ENCODE data around the gene NUBP1.
"Not testable (repeated sequence)": the region's sequence is repeated elsewhere in the genome, so short reads cannot be mapped to it uniquely, and the experiment has no call there.

Gene NUBP1

DNA sequence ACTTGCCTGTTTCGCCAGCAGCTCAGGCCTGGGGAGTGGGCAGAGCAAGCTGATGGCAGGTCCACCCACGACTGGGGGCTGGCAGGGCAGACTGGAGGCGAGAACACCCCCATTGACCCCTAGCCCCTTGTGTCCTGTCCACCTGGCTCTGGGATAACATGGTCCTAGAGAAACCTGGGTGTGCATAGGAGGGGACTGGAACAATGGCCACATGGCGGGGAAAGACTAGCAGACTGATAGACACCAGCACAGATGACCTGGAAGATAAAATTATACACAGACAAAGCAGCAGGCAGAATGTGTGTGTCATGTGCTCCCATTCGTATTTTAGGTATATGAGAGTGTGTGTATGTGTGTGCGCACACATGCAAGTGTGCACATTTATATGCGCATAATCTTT is 23.5 kb downstream of the NUBP1 start:
- no peak for DNase-seq (ENCODE audit: low spot score)
- in situ Hi-C loops (cut with MboI; ENCODE audit: low sequenced_read_pairs, unreplicated experiment), result no loop called here
- TF ChIP-seq, protein P1, sequence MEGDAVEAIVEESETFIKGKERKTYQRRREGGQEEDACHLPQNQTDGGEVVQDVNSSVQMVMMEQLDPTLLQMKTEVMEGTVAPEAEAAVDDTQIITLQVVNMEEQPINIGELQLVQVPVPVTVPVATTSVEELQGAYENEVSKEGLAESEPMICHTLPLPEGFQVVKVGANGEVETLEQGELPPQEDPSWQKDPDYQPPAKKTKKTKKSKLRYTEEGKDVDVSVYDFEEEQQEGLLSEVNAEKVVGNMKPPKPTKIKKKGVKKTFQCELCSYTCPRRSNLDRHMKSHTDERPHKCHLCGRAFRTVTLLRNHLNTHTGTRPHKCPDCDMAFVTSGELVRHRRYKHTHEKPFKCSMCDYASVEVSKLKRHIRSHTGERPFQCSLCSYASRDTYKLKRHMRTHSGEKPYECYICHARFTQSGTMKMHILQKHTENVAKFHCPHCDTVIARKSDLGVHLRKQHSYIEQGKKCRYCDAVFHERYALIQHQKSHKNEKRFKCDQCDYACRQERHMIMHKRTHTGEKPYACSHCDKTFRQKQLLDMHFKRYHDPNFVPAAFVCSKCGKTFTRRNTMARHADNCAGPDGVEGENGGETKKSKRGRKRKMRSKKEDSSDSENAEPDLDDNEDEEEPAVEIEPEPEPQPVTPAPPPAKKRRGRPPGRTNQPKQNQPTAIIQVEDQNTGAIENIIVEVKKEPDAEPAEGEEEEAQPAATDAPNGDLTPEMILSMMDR (IDR thresholded peaks at IDR 0.05; ENCODE audit: borderline replicate concordance, control extremely low read depth, extremely low read depth, insufficient read depth, missing control alignments), result no peak

DNA sequence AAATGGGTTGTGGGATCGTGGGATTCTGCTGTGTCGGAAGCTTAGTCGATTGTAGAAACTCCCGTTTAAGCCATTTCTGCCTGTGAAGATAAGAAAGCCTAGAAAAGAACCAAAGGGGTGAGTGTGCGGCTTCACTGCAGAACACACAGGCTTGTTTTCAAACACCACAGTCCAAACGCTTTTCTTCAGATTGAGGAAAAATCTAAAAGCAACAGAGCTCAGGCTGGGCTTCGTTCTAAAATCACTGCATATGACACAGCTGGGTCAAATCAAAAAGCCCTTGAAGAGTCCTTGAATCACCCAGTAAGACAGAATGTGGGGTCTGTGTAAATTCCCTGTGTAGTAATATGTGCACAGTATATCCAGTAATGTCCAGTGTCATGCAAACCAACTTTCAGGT is 25.7 kb downstream of the NUBP1 start:
- TF ChIP-seq, protein P1 (IDR thresholded peaks at IDR 0.05; ENCODE audit: borderline replicate concordance, control extremely low read depth, extremely low read depth, insufficient read depth, missing control alignments), result no peak
- no peak for DNase-seq (ENCODE audit: low spot score)
- in situ Hi-C loops (cut with MboI; ENCODE audit: low sequenced_read_pairs, unreplicated experiment), result no loop called here

DNA sequence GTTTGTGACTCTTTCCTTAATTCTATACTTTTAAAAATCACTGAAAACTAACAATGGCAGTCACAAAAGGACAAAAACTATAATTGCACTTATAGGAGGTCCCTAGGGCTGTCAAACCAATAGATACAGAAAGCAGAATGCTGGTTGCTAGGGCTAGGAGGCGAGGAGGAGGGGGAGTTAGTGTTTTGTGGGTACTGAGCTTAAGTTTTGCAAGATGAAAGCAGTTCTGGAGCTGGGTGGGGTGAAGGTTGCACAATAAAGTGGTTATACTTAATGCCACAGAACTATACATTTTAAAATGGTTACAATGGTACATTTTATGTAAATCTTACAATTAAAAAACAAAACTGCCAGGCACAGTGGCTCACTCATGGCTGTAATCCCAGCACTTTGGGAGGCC is 27.3 kb downstream of the NUBP1 start:
- DNase-seq (ENCODE audit: low spot score), result no peak
- in situ Hi-C loops (cut with MboI; ENCODE audit: low sequenced_read_pairs, unreplicated experiment), result no loop called here

DNA sequence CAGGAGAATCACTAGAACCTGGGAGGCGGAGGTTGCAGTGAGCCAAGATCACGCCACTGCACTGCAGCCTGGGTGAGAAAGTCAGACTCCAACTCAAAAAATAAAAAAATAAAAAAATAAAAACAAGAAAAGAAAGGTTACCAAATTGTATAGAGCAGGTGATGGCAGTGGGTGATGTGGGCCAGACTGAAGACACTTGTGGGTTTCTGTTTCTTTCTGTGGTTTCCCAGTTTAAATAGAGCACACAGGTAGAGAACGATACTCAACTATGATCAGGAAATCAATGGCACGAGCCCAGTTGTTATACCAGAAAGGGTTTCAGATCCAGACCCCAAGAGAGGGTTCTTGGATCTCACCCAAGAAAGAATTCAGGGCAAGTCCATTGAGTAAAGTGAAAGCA is 32.6 kb downstream of the NUBP1 start:
- peak; percentile 63 for DNase-seq (ENCODE audit: low spot score)
- in situ Hi-C loops (cut with MboI; ENCODE audit: low sequenced_read_pairs, unreplicated experiment), result no loop called here
- TF ChIP-seq, protein P1 (IDR thresholded peaks at IDR 0.05; ENCODE audit: borderline replicate concordance, control extremely low read depth, extremely low read depth, insufficient read depth, missing control alignments), result no peak

More for the DNA sequence above, 27.3 kb downstream of the NUBP1 start:
- TF ChIP-seq, protein P1 (IDR thresholded peaks at IDR 0.05; ENCODE audit: borderline replicate concordance, control extremely low read depth, extremely low read depth, insufficient read depth, missing control alignments), result no peak

DNA sequence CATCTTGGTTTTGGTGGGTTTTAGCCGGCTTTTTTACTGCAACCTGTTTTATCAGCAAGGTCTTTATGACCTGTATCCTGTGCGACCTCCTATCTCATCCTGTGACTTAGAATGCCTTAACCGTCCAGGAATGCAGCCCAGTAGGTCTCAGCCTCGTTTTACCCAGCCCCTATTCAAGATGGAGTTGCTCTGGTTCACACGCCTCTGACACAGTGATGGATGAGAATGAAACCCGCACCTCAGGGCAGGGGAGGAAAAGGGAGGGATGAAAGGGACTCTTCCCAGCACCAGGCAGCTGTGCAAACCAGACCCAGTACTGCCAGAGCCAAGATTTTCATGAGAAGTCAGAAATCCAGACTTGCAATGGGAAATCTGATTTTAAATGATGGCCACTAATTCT is 33.3 kb downstream of the NUBP1 start:
- in situ Hi-C loops (cut with MboI; ENCODE audit: low sequenced_read_pairs, unreplicated experiment); DNase-seq (ENCODE audit: low spot score): not testable (repeated sequence)

DNA sequence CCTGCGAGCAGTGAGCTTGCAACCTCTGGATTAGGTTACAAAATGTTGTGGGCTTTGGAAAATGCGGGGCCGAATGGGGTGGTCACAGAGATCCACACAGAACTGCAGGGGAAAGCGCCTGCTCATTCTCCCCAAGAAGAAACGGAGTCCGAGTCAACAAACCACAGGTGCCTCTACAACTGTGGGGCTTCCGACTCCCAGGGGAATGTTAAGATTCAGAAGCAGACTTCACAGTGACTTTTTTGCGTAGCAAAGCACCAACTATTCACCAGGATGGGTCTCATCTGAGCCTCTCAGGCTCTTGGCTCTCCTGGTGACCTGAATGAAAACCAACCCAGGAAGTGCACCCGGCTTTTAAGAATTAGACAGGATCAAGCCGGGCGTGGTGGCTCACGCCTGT is 33.7 kb downstream of the NUBP1 start:
- TF ChIP-seq, protein P1 (IDR thresholded peaks at IDR 0.05; ENCODE audit: borderline replicate concordance, control extremely low read depth, extremely low read depth, insufficient read depth, missing control alignments), result no peak
- DNase-seq (ENCODE audit: low spot score), result no peak
- in situ Hi-C loops (cut with MboI; ENCODE audit: low sequenced_read_pairs, unreplicated experiment), result no loop called here

DNA sequence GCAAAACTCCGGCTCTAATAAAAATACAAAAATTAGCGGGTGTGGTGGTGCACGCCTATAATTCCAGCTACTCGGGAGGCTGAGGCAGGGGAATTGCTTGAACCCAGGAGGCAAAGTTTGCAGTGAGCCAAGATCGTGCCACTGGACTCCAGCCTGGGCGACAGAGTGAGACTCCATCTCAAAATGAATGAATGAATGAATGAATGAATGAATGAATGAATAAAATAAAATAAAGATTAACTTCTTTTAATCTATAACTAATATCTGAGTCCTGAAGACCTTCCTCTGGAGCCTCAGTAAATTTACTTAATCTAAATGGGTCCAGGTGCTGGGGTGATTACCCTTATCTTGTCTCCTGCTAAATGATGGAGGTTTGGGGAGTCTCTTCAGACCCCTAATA is 36.3 kb downstream of the NUBP1 start:
- in situ Hi-C loops (cut with MboI; ENCODE audit: low sequenced_read_pairs, unreplicated experiment), result not testable (repeated sequence)

DNA sequence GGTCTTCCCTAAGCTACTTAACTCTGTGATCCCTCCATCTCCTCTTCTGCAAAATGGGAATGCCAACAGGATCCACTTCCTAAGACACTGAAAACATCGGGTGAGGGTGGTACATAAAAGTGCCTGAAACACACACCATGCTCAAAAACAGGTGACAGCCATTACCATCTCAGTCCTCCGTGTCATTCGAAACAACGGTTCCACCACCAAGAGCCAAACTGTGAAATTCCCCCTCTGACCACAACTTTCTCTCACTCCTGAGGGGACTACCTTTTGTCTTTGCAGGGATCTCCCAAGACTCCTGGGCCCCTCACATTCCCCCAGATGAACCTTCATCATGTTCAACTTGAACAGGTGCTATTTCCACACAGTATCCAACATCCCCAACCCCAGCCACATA is 37.0 kb downstream of the NUBP1 start:
- DNase-seq (ENCODE audit: low spot score), result no peak
- TF ChIP-seq, protein P1 (IDR thresholded peaks at IDR 0.05; ENCODE audit: borderline replicate concordance, control extremely low read depth, extremely low read depth, insufficient read depth, missing control alignments), result no peak
- in situ Hi-C loops (cut with MboI; ENCODE audit: low sequenced_read_pairs, unreplicated experiment), result no loop called here

More for the DNA sequence above, 36.3 kb downstream of the NUBP1 start:
- not testable (repeated sequence) for DNase-seq (ENCODE audit: low spot score)

Data from GM13976 (cell line).